Hematopoietic multipotent progenitor cell treated with erythropoietin and hydrocortisone succinate and interleukin-3 and kit ligand, for 6 days (in vitro differentiated cells): Measurements from ENCODE around the gene NHERF1.

Experiments
- DNase-seq: peaks from one replicate; pipeline ENCODE4 v3.0.0-alpha.2; 2015

The NHERF1 gene

DNA sequence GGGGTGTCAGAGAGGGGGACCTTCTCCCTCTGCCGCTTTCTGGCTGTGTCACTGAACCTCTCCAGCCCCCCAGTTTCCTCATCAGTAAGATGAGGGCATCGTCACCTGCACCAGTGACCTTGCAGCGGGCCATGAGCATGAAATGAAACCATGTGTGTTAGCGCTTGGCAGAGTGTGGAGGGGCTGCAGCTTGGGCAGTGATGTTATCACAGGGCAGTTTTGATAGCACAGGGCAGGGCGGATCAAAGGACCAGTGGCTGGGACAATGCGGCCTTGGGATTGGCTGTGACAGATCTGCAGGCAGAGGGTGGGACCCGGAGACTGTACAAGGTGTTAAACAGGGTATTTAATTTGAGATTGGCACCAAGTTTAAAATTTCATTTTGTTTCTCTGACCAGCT lies 66.6 kb downstream of the NHERF1 start:
- no peak for DNase-seq

DNA sequence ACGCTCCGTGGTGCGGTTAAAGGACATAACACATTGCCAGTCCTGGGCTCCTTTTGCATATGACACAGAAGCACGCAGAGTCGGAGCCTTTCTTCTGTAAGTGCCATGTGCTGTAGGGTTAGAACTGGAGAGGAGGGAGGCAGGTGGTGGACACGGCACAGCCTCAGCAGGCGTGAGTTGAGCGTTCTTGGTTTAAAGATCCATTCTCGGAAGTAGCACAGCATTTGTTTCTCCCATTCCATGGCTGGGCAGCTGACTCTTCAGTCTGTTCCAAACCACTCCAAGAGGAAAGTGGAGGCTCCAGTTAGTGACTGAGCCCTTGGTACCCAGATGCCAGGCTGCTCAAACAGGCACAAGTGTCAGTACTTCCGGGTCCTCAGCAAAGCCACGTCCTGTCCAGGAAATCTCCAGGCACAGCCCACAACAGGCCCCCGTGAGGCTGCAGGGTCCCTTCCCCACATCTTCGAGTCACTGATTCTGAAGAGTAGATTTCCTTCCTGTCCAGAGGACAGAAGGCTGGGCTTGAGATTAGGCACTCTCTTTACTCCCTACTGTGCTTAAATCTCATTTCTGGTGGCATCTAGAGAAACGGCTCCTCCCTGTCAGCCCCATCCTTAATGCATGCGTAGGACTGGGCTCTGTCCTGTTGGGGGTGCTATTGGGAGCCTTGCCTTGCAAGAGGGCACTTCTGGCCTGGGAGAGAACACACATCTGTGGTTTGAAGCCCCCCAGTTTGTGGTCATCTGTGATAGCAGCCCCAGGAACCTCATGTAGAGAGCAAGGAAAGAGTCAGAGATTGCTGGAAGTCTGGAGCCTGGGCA lies 67.3 kb downstream of the NHERF1 start:
- peak; percentile 34 for DNase-seq

DNA sequence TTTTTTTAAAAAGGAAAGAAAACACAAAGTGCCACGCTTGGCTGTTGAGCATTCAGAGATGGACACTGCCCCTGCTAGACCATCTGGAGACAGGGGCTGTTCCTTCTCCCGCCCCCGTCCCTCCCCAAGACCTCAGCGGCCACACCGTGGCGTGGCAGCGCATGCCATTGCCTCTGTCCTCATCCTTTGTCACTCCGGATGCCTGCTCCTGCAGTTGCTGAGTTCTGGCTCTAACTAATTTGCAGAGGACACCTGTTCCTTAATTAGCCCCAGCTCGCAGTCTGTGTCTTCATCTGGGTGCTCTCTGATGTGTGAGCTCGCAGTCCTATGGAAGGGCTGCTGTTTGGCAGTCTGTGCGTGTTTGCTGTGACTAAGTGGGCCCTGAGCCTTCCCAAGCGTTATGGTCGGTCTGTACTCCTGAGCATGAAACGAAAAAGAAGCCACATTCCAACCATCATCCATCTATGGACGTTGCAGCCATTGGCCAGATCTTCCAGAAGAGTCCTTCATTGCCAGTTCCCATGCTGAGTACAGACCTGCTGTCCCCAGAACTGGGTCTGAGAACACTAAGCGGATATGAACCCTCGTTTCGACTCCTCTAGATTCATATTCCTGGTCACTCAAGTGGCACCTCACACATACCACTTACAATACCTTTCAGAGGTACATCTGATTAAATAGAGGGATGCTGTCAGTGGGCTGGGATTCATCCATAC lies 68.6 kb downstream of the NHERF1 start:
- no peak for DNase-seq

GRCh38 chr17:74818291-74818938 lies 70.0 kb downstream of the NHERF1 start:
- no peak for DNase-seq
